Stimulated activated CD8-positive, alpha-beta memory T cell treated with anti-CD3 and anti-CD28 coated beads, Interleukin-7, amount 100 ng/mL, for 4 hours (primary cell): Measurements from ENCODE around the gene KRT10.
"Not testable (repeated sequence)": the region's sequence is repeated elsewhere in the genome, so short reads cannot be mapped to it uniquely, and the experiment has no call there.

Experiments used
- DNase-seq, 2 donors: peaks; one replicate each; pipeline ENCODE4 v3.0.0-alpha.2; 2020; ENCODE audit warnings: low read depth in 2 of 2

Gene KRT10

DNA sequence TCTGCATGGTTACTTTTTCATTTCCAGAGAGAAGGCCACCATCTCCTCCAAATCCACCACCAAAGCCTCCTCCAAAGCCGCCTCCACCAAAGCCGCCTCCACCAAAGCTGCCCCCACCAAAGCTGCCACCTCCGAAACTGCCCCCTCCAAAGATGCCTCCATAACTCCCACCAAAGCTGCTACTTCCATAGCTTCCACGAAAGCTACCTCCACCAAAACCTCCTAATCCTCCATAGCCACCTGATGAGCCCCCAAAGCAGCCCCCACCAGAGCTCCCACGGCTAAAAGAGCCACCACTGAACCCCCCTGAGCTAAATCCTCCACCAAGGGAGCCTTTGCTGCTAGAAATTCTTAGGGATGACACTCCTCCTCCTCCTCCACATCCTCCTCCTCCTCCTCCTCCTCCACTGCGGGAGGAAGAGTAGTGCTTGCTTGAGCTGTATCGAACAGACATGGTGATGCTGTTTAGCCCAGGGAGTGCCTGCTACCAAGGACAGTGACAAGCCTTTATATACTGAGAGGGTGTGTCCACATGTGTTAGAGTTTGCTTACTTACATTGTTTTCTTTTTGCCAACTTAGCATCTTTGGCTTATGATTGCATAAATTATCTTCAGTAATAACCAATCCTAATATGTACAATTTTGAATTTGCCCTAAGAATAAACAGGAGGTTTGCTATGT, at the start of gene KRT10:
KRT10 (minus strand) TSS at position 483 of the 681 bp plus-strand sequence; CDS start at position 454, 29 bp downstream.
- DNase-seq, result no peak

GRCh38 chr17:40871316-40871715, 48.9 kb upstream of the KRT10 start:
- DNase-seq, result no peak

GRCh38 chr17:40870136-40870535, 47.7 kb upstream of the KRT10 start:
- no peak for DNase-seq

- DNase-seq, result no peak
Observed at GRCh38 chr17:40866838-40867237, 44.4 kb upstream of the KRT10 start, which contains the start of gene KRT12. Gene KRT12, minus strand, starts transcription at chr17:40867223. Its CDS starts 37 bp downstream, at chr17:40867186.

DNA sequence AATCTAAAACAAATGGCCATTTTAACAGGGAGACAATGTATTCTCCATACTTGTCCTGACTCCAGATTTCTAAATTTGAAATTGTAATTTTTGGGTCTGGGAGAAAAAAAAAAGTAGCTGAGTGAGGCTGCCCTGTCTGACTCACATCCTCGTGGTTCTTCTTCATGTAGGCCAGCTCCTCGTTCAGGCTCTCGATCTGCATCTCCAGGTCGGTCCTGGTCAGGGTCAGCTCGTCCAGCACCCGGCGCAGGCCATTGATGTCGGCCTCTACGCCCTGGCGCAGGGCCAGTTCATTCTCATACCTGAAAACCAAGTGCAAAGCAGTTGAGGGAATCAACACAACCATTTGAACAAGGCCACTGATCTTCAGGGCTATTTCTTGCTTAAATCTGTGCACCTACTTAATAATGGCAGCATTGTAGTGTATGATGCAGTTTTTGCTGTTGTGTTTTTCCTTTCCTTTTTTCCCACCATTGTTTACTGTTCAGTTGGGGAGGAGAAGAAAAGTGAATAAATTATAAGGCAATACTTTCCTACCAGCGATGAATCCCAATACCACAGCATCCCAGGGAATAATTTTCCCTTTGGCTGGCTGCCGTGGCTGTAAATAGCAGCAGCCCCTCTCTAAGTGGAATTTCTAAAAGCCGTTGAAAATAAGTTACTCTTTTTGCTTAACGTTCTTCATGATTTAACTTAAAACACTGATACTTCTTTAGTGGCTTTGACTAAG, 42.4 kb upstream of the KRT10 start:
- DNase-seq, result no peak

DNA sequence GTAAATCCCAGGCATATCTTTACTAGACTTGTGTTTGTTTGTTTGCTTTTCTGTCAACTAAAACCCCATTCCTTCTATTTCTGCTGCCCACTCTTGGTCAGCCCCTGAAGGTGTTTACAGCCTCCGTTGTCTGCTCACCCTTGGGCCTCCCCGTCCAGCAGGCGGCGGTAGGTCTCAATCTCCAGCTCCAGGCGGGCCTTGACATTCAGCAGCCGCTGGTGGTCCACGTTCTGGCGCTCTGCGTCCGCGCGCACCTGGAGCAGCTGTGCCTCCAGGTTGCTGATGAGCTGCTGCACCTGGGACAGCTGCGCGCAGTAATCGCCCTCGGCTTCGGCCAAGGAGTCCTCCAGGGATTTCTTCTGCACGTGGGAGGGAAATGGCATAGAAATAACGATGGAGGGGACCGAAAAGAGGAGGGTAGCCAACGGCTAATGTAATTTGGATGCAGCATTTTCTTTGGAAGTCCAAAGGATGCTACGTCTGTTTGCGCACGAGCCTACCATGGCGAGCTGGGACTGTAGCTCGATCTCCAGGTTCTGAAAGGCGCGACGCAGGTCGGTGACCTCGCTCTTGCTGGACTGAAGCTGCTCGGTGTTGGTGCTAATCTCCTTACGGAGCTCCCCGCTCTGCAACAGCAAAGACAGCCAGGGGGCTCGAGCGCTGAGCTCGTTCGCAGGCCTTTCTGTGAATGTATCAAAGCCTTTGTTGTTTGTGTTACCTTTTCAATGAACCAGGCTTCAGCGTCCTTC, 40.7 kb upstream of the KRT10 start:
- no peak for DNase-seq

GRCh38 chr17:40859536-40859935, 37.1 kb upstream of the KRT10 start:
- no peak for DNase-seq

GRCh38 chr17:40858667-40859066, 36.3 kb upstream of the KRT10 start:
- DNase-seq, result not testable (repeated sequence)

- DNase-seq, result no peak
Observed at GRCh38 chr17:40857535-40857934, 35.1 kb upstream of the KRT10 start.

DNA sequence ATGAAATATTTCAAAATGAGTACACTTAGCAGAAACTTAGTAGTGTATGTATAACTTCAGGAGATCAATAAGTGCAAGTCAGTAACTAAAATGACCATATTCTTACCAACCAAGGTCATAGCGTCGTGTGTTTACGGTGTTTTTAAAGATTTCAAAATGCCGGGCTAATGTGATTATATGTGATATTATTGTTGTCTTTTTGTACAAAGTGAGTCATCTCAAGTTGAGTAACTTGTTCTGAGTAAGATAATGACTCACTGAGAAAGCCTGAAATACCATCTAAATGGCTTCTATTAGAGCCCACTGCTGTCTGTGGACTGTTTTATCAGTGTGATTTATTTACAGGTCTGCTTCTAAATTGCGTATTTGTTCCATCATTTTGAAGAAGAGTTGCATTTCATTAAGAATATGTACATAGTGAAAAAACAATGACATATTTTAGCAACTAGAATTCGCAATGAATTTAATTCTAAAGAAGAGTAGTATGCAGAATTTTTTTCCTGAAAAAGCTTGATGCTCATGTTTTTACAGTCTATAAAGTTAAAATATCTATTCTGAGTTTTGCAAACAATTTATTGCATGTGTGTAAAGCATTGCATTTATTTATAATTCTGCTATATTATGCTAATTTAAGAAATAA, 31.9 kb upstream of the KRT10 start:
- no peak for DNase-seq

DNA sequence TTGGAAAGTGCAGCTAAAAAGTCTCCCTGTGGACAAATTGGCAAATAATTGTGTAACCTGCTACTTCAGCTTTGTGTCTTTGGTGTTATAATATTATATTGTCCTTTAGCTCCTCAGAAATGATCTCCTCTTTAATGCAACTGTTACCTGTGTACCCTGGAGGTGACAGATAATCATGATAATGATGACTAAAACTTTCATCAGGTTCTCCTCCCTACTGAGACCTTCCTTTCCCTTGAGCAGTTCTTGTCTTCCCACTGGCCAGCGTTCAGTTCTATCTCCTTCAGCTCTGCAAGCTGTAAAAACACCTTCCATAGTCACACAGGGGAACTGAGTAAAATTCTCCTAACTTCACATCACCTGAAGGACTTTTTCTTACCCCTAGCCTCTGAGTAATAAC, 29.9 kb upstream of the KRT10 start:
- no peak for DNase-seq

GRCh38 chr17:40850293-40850972, 28.0 kb upstream of the KRT10 start:
- no peak for DNase-seq

- DNase-seq, result no peak
Observed at GRCh38 chr17:40849723-40850122, 27.3 kb upstream of the KRT10 start.

DNA sequence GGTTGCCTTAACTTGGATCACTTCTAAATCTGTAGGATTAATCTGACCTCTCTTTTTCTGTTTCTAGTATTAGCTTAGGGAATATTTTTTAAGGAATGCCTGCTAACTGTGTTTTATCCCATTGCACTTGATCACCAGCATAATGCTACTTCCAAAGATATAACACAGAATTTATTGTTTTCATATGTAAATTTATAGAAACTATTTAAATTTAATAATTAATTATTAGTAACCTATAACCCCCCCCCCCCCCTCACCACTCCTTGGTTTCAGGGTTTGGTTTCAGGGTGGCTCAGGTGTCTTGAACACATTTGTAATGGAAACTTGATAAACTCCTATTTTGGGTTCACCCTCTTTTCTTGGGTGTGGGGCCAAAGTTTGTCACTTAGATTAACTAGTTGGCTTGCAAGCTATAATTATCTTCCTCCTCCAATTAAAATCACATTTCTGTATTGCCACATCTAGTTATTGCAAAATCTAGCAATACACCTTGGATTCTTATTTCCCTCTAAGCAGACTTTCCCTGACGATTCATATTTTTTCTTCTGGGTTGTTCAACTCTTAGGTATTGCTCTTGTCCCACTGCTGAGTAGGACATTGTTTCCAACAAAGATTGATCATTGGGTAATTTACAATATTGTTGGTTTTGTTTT, 26.3 kb upstream of the KRT10 start:
- DNase-seq, result no peak

- no peak for DNase-seq
Observed at GRCh38 chr17:40846515-40847144, 24.2 kb upstream of the KRT10 start.

GRCh38 chr17:40844671-40845107, 22.3 kb upstream of the KRT10 start:
- DNase-seq, result no peak

DNA sequence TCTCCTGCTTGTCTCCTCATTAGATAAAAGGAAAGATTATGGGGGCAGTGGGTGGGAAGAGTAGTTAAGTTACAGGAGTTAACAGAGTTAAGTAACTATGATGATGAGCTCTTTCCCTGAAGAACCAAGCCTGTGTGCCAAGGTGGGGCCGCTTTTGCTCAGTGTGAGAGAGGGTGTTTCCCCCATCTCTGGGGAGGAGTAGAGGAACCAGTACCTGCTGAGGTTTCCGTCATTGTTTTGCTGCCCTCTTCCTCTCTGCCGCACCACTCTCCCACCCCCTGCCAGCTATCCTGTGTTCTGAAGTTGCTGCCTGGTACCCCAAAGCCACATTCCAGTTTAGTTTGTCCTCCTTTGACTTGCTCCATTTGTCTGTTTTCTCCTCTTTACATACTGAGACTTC, 20.8 kb upstream of the KRT10 start:
- no peak for DNase-seq

DNA sequence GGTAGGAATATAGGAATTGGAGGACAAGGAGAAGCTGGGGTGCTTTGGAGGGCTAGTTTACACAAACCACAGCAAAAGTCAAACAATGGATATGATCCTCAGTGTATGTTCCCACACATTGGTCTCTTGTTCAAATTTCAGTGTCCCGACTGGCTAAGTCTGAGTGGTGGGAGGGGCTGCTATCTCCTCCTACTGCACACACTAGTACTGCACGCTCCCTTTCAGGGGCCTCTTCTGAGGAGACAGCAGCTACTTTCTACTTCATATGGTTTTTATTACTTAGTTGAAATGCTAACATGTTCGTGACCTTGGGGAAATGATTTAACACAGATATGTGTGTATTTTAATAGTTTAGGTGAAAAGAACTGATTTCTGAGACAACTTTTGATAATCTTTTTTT, 18.8 kb upstream of the KRT10 start:
- no peak for DNase-seq

DNA sequence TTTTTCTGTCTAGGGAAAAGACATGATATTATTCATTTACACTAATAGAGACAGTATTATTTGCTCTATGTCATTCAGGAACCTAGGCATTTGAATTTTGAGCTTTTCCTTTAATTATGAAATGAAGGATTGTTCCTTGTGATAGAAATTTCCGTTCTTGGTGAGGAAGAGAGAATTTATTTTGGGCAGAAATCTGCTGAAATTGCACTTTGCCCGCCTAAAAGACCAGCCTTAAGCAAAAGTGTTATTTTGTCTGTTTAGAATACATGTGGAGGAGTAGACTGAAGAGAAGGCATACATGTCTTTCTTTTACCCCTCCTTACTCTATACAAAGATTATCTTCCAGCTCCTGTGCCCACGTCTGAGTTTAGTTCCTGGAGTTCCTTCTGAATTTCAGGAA, 16.8 kb upstream of the KRT10 start:
- DNase-seq, result no peak

- no peak for DNase-seq
Observed at GRCh38 chr17:40836020-40836419, 13.6 kb upstream of the KRT10 start.
